ENCODE results near the gene NHLRC4.

Gene NHLRC4

GRCh38 chr16:582614-583331, 16.0 kb downstream of the NHLRC4 start:
- DNase-seq (ENCODE audit: low read depth in 2 of 3, low spot score in 2 of 3) = no peak

DNA sequence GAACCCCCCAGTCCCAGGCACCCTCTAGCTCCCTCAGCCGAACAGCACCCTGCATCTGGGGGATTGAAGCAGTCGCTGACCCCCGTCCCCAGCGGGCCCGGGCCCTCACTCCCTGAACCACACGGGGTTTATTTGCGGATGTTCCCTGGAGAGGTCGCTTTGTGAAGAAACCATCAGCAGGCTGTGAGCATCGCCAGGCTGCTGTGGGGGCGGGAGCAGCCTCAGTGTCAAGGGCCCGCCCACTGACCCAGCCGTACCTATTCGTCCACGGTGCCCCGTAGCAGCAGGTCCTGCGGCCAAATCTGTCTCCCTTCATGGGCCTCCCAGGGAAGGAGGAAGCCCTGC, 16.6 kb downstream of the NHLRC4 start:
- no peak for DNase-seq (ENCODE audit: low read depth in 2 of 3, low spot score in 2 of 3)

DNA sequence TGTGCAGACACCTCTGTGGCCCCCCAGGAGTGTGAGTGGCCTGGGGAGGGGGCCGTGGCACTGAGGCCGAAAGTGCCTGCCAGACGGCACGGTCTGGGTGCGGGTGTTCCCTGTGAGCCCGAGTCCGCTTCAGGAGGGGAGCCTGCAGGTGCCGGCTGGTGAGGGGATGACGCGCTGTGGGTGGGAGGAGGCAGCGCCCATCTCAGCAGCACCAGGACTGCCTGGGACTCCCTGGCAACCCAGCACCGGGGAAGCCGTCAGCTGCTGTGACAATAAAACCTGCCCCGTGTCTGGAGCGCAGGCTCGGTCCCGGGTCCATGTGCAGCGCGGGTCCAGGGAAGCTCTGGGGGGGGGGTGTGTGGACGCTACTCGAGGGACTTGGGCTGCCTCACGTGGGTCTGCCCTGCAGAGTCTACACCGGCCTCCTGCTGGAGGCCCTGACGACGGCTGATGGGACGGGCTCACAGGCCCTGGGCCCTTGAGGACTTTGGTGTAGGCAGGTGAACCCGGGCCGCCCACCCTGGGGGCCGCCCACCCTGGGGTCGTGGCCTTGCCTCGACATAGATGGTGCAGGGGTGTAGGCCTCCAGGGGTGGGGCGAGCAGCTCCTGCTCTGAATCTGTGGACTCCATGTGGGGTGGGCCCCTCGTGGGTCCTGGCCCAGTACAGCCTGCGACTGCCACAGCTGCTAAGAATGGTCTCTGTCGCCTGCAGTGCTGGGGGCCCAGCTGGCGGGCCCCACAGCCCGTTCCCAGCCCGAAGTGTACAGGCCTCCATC, 17.2 kb downstream of the NHLRC4 start:
- DNase-seq (ENCODE audit: low read depth in 2 of 3, low spot score in 2 of 3) = no peak

- DNase-seq (ENCODE audit: low read depth in 2 of 3, low spot score in 2 of 3) = no peak
Observed at GRCh38 chr16:585351-585750, 18.5 kb downstream of the NHLRC4 start.

DNA sequence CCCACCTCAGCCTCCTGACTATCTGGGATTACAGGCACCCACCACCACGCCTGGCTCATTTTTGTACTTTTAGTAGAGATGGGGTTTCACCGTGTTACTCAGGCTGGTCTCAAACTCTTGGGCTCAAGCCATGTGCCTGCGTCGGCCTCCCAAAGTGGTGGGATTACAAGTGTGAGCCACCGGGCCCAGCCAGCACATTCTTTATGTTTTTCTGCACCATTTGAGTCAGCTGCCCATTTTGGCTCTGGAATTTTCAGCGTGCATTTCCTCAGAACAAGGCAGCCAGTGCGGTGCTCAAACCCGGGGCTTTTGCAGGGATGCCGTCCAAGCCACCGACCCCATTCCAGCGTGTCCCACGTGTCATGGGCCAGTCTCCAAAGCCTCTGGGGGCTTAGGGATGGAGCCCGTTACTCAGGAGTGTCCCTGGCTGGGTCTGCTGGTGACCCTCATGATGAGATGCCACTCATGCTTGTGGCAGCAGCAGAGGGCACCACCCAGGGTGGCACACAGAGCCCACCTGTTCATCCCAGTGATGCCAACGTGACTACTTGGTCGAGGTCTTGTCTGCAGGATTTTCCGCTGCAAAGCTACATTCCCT, 19.3 kb downstream of the NHLRC4 start:
- no peak for DNase-seq (ENCODE audit: low read depth in 2 of 3, low spot score in 2 of 3)

DNA sequence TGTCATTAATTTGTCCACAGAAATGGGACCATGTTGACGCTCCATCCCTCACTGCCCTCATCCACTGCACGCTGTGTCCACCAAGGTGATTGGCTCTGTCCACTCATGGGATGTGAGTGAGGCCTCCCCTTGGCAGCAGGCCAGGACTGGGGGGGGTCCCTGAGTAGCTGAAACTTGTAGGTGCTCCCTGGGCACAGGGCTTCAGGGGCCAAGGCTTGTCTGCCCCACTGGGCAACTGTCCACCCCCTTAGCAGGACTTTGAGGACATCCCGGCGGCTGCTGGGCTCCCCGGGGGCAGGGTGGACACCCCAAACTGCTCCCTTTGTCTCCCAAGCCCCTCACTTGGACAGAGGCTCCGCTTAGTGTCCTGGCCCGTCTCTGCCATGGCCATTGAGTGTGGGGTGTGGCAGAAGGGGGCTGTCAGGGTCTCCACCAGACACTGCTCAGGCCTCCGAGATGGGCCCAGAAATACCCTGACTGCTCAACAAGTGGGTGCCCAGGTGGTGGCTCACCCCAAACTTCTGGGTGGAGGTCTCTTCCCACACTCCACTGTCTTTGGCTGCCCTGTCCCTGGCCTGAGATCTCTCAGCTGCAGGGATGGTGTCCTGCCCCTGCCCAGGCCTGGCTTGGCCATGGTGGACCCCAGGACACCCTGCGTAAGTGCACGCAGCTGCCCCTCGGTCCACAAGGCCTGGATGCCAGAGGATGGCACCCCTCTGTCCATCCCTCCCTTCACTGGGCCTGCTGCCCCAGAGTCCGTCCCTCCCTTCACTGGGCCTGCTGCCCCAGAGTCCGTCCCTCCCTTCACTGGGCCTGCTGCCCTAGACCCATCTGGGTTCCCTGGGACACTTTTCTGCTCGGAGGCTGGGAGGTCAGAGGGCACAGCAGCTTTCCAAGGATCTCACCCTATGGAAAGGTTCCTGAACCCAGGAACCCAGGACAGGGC, 20.1 kb downstream of the NHLRC4 start:
- DNase-seq (ENCODE audit: low read depth in 2 of 3, low spot score in 2 of 3) = no peak

DNA sequence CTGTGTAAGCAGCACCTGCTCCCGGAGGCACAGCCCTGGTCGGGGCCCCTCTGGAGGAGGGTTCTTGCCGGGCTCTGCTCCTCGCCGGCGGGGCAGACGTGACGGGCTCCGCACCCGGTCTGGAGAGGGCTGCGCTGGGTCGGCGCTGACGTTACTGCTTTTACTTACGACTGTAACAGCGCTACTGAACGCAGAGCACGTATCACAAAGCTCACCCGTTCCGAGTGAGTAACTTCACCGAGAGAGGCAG, 21.8 kb downstream of the NHLRC4 start:
- peak in 2 of 3 experiments; percentile 40 to 45 for DNase-seq (ENCODE audit: low read depth in 2 of 3, low spot score in 2 of 3)

GRCh38 chr16:588889-589657, 22.3 kb downstream of the NHLRC4 start:
- DNase-seq (ENCODE audit: low read depth in 2 of 3, low spot score in 2 of 3) = peak; percentile 93 to 100 (median 99)

GRCh38 chr16:589658-590187, 22.9 kb downstream of the NHLRC4 start, which contains the start of gene RAB40C:
Gene RAB40C (plus strand): TSS chr16:590066. CDS start chr16:590292, 226 bp downstream.
- DNase-seq (ENCODE audit: low read depth in 2 of 3, low spot score in 2 of 3) = peak; percentile 98

- DNase-seq (ENCODE audit: low read depth in 2 of 3, low spot score in 2 of 3) = no peak
Observed at GRCh38 chr16:590188-590814, 23.5 kb downstream of the NHLRC4 start.

DNA sequence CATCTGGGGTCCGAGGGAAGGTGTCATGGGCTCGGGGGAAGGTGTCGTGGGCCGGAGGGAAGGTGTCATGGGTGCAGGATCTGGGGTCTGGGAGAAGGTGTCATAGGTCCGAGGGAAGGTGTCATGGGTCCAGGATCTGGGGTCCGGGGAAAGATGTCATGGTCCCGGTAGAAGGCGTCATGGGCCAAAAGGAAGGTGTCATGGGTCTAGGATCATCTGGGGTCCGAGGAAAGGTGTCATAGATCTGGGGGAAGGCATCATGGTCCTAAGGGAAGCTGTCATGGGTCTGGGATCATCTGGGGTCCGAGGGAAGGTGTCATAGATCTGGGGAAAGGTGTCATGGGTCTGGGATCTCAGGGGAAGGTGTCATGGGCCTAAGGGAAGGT, 24.0 kb downstream of the NHLRC4 start:
- DNase-seq (ENCODE audit: low read depth in 2 of 3, low spot score in 2 of 3) = no peak

DNA sequence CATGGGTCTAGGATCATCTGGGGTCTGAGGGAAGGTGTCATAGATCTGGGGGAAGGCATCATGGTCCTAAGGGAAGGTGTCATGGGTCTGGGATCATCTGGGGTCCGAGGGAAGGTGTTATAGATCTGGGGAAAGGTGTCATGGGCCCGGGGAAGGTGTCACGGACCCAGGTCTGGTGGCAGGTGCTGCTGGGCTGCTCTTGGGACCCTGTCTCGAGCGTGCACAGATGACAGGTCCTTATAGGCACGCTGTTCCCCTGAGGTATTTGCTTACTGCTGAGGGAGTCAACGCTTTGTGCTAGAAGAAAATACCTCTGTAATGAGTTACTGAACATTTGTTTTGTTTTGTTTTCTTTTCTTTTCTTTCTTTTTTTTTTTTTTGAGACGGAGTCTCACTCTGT, 24.4 kb downstream of the NHLRC4 start:
- DNase-seq (ENCODE audit: low read depth in 2 of 3, low spot score in 2 of 3) = no peak

DNA sequence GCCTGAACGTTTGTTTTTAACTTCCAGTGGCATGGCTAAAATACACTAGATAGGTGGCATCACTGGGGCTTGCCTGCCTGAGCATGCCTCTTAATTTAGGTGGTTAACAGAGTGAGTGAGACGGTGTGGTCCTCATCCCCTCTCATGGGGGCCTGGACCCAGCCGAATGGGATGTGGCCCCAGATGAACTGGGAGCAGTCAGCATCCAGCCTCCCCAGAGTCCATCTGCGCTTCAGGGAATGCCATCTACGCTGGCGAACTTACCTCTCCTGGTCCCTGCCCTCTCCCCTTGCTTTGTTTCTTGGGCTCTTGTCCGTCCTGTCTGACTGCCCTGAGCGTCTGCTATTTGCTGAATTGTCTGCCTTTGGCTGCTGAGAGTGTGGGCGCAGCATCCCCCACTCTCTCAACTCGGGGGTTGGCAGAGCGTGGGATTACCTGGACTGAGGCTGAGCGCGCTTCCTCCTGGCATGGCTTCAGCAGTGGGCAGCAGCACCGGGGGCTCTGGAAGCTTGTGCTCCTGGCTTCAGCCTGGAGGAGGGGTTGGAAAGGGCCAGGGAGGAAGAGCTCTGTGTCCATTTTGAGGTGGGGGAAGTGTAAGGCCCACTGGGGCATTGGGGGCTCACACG, 25.2 kb downstream of the NHLRC4 start:
- DNase-seq (ENCODE audit: low read depth in 2 of 3, low spot score in 2 of 3) = no peak

DNA sequence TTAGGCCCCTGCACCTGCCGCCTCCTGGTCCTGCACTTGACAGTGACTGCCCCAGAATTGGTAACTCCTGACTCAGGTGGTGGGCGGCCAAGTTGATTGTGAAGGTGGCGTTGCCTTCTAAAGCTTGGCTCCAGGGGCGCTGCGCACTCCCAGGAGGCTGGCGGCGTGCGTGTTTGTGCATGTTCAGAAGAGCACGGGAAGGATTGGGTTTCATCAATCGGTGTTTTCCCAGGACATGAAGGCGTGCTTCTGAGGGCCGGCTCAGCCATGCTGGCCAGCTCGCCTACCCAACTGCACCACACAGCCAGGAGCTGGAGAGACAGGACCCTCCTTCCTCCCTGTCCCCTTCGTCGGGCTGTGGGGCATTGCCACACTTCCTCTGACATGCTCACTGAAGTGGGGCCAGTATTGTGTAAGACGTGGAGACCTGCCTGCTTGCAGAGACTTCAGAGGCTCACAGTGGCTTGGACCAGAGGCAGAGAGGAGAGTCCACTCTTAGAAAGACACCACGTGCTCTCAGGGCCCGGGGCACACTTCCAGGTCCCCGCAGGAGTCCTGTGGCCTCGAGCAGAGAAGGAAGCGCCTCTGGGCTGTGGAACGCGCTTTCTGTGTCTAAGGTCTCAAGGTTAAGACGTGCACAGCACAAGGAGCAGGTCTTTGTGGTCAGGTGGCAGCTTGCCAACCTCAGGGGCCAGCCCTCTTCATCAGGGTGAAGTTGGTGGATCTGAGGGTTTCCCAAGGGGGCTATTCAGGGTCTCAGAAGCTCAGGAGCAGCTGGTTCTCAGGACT, 25.9 kb downstream of the NHLRC4 start:
- DNase-seq (ENCODE audit: low read depth in 2 of 3, low spot score in 2 of 3) = no peak

DNA sequence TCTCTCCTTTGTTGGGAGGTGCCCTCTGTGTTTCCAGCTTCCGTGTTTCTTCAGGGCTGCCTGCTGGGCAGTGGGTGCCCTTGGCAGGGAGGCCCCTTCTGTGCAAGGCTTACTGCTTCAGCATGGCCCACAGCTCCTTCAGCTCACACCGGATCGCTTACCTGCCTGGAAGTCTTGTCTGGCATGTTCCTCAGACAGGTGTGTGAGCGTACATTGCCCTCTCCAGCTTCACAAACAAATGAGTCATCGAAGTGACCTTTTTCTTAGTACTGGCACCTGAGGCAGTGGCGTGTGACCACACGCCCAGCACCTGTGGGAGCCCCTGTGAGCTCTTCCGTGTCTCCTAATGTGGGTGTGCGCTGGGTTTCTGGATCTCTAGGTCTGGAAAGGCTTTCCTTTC, 26.6 kb downstream of the NHLRC4 start:
- no peak for DNase-seq (ENCODE audit: low read depth in 2 of 3, low spot score in 2 of 3)

DNA sequence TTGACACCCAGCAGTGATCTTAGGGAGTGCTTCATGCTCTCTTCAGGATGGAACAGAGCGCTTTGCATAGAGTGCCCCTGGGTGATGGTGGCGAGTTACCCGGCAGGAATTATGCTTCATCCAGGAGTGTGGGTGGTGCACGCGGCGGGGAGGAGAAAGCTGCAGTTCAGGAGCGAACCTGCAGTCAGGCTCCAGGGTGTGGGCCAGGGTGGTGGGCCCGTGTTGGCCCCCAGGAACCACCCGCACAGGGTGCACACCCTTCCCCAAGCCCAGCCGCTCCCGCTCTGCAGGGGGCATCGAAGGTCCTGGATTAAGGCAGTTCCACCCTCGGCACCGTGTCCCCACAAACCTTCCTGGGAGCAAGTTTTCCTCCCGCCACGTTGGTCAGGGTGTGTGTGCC, 27.0 kb downstream of the NHLRC4 start:
- no peak for DNase-seq (ENCODE audit: low read depth in 2 of 3, low spot score in 2 of 3)

GRCh38 chr16:595094-595528, 28.3 kb downstream of the NHLRC4 start:
- no peak for DNase-seq (ENCODE audit: low read depth in 2 of 3, low spot score in 2 of 3)

DNA sequence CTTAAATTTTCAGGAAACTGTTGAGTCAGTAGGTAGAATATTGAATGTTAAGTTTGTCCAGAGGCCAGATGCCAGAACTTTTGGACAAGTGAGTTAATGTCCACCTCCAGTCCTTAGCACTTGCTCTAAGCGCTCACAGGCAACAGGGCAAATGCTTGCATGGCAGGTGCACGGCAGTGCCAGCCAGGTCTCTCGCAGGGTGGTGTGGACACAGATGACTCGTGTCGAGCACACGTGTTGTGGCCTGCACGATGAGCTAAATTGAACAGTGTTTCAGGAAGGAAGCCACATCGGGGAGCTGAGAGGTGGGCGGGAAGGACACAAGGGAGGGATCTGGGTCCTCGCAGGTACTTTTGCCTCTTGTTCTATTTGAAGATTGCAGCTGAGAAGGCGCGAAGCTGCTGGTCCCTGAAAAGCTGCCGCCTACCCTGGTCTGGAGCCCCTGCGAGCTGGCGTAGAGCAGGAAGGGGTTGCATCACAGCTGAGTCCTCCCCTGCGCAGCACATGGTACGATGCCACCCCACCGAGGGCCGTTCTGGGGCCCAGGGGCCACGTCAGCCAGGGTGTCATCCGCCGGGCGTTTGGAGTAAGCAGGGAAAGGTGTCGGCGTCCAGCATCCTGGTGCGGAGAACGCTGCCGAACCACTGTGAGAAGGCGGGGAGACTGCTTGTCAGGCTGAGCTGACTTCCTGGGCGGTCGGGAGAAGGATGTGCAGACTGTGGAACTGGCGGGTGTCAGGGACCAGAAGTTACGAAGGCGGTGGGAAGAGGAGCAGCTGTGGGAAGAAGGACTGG, 29.3 kb downstream of the NHLRC4 start:
- DNase-seq (ENCODE audit: low read depth in 2 of 3, low spot score in 2 of 3) = no peak

Data from activated CD8-positive, alpha-beta memory T cell treated with anti-CD3 and anti-CD28 coated beads for 48 hours (primary cell).